HG02763 (cell line): Measurements from ENCODE around the gene LDHAL6B.
A peak's percentile ranks its signal among the peaks of the same experiment; 100 is the strongest.

Source experiments
- ATAC-seq: cut with Tn5 transposase; IDR thresholded peaks from one replicate; pipeline ENCODE4 v1.9.1; 2021; ENCODE audit warnings: mild to moderate bottlenecking, moderate library complexity; ENCODE audit not compliant: unreplicated experiment

LDHAL6B gene

GRCh38 chr15:59216911-59217310 lies 10.3 kb downstream of the LDHAL6B start:
- no peak for ATAC-seq

GRCh38 chr15:59217876-59218498 lies 11.3 kb downstream of the LDHAL6B start:
- no peak for ATAC-seq

- ATAC-seq = no peak
Measured at GRCh38 chr15:59218710-59219109, 12.1 kb downstream of the LDHAL6B start.

GRCh38 chr15:59221511-59222505 lies 15.2 kb downstream of the LDHAL6B start:
- no peak for ATAC-seq

- no peak for ATAC-seq
Measured at GRCh38 chr15:59222906-59223550, 16.4 kb downstream of the LDHAL6B start.

- no peak for ATAC-seq
Measured at GRCh38 chr15:59223736-59224135, 17.1 kb downstream of the LDHAL6B start.

GRCh38 chr15:59224474-59224873 lies 17.8 kb downstream of the LDHAL6B start:
- ATAC-seq = no peak

- no peak for ATAC-seq
Measured at GRCh38 chr15:59227021-59227420, 20.4 kb downstream of the LDHAL6B start.

- ATAC-seq = no peak
Measured at GRCh38 chr15:59229015-59229414, 22.4 kb downstream of the LDHAL6B start.

GRCh38 chr15:59229453-59229852 lies 22.8 kb downstream of the LDHAL6B start:
- ATAC-seq = no peak

- no peak for ATAC-seq
Measured at GRCh38 chr15:59230531-59231055, 23.9 kb downstream of the LDHAL6B start.

GRCh38 chr15:59232476-59232875 lies 25.8 kb downstream of the LDHAL6B start:
- ATAC-seq = no peak

- ATAC-seq = no peak
Measured at GRCh38 chr15:59236394-59236793, 29.8 kb downstream of the LDHAL6B start.

- ATAC-seq = no peak
Measured at GRCh38 chr15:59237119-59237855, 30.6 kb downstream of the LDHAL6B start.

- ATAC-seq = peak; percentile 66
Measured at GRCh38 chr15:59237924-59238331, 31.3 kb downstream of the LDHAL6B start.

GRCh38 chr15:59240036-59240435 lies 33.4 kb downstream of the LDHAL6B start:
- no peak for ATAC-seq

- ATAC-seq = no peak
Measured at GRCh38 chr15:59242649-59243048, 36.0 kb downstream of the LDHAL6B start.

- ATAC-seq = no peak
Measured at GRCh38 chr15:59243622-59244021, 37.0 kb downstream of the LDHAL6B start.

GRCh38 chr15:59244337-59244736 lies 37.7 kb downstream of the LDHAL6B start:
- ATAC-seq = peak; percentile 83

- ATAC-seq = no peak
Measured at GRCh38 chr15:59245559-59245958, 38.9 kb downstream of the LDHAL6B start.

GRCh38 chr15:59247364-59247763 lies 40.7 kb downstream of the LDHAL6B start:
- peak; percentile 33 for ATAC-seq
